D721Med (cell line): ENCODE results near the gene AADACL4.

Experiments used
- DNase-seq: peaks from one replicate; pipeline ENCODE4 v3.0.0; 2011; ENCODE audit warnings: low spot score; ENCODE audit not compliant: insufficient read length
- FAIRE-seq: peaks from 2 replicates; lab custom pipeline; 2011; peaks lifted over from hg19 to GRCh38; lab: Jason Lieb, UNC
- CTCF ChIP-seq: IDR thresholded peaks from 2 replicates; pipeline ENCODE4 v1.5.1; 2012; ENCODE audit warnings: mild to moderate bottlenecking, control low read depth; ENCODE audit not compliant: insufficient read depth; ENCODE audit errors: missing control alignments

AADACL4 gene

GRCh38 chr1:12610941-12611340 lies 32.9 kb upstream of the AADACL4 start:
- TF ChIP-seq CTCF: no peak
- FAIRE-seq (no peak), DNase-seq (no peak)

GRCh38 chr1:12613180-12613579 lies 30.7 kb upstream of the AADACL4 start:
- no peak for TF ChIP-seq CTCF
- no peak for FAIRE-seq

GRCh38 chr1:12614402-12615158 lies 29.3 kb upstream of the AADACL4 start:
- no peak for TF ChIP-seq CTCF
- DNase-seq (no peak), FAIRE-seq (no peak)

More at GRCh38 chr1:12613180-12613579, 30.7 kb upstream of the AADACL4 start:
- no peak for DNase-seq

GRCh38 chr1:12615159-12615864 lies 28.6 kb upstream of the AADACL4 start:
- FAIRE-seq: no peak
- no peak for TF ChIP-seq CTCF
- no peak for DNase-seq

GRCh38 chr1:12615865-12616708 lies 27.8 kb upstream of the AADACL4 start:
- FAIRE-seq (no peak), DNase-seq (no peak)
- TF ChIP-seq CTCF: no peak

GRCh38 chr1:12616709-12617373 lies 27.0 kb upstream of the AADACL4 start:
- no peak for TF ChIP-seq CTCF
- no peak for DNase-seq
- no peak for FAIRE-seq
